ENCODE data around the gene IRGQ.

- TF ChIP-seq CTCF (IDR thresholded peaks at IDR 0.05) (no peak), EZH2 (IDR thresholded peaks at IDR 0.05) (no peak)
These were observed 42.3 kb downstream of the IRGQ start for GRCh38 chr19:43553656-43554055.
